HG03469 (cell line): ENCODE data around the gene RAMP2.

Experiments used
- ATAC-seq: cut with Tn5 transposase; IDR thresholded peaks from one replicate; pipeline ENCODE4 v1.9.1; 2021; ENCODE audit warnings: mild to moderate bottlenecking, moderate library complexity, moderate number of reproducible peaks; ENCODE audit not compliant: unreplicated experiment

The RAMP2 gene

GRCh38 chr17:42791948-42792347, 30.9 kb downstream of the RAMP2 start:
- ATAC-seq, result no peak

GRCh38 chr17:42792545-42792944, 31.5 kb downstream of the RAMP2 start:
- ATAC-seq, result no peak

GRCh38 chr17:42795061-42795460, 34.0 kb downstream of the RAMP2 start:
- ATAC-seq, result no peak

- ATAC-seq, result no peak
Observed at GRCh38 chr17:42795465-42795864, 34.4 kb downstream of the RAMP2 start.

- no peak for ATAC-seq
Observed at GRCh38 chr17:42796066-42796758, 35.2 kb downstream of the RAMP2 start.

GRCh38 chr17:42797067-42798007, 36.3 kb downstream of the RAMP2 start:
- ATAC-seq, result no peak

- ATAC-seq, result no peak
Observed at GRCh38 chr17:42798011-42798382, 37.0 kb downstream of the RAMP2 start.

GRCh38 chr17:42798383-42799380, 37.7 kb downstream of the RAMP2 start, which contains the start of the genes CNTD1 and COA3:
Gene CNTD1, plus strand, starts transcription at chr17:42798861. Its CDS starts 207 bp downstream, at chr17:42799068.
Gene COA3, minus strand, starts transcription at chr17:42798704. Its CDS starts 23 bp downstream, at chr17:42798681.
- no peak for ATAC-seq

GRCh38 chr17:42803074-42803883, 42.3 kb downstream of the RAMP2 start:
- ATAC-seq, result no peak

GRCh38 chr17:42804918-42805367, 43.9 kb downstream of the RAMP2 start:
- no peak for ATAC-seq

GRCh38 chr17:42806249-42806648, 45.2 kb downstream of the RAMP2 start:
- no peak for ATAC-seq

- ATAC-seq, result no peak
Observed at GRCh38 chr17:42809250-42809649, 48.2 kb downstream of the RAMP2 start.
